Spinal cord (tissue), 10 donors: ENCODE data around the gene DYNC2H1. TPM values are rescaled to one million over a fixed set of nuclear protein-coding genes. Genes with fewer than 3 reads are reported as not detected.

ENCODE experiments used
- DNase-seq, 6 donors: peaks; one replicate each; pipeline versions ENCODE4 v3.0.0 to v3.0.0-alpha.2; 2013 to 2015; ENCODE audit warnings: low spot score in 6 of 6, low read depth in 4 of 6
- H3K27ac ChIP-seq: one replicate; pipeline ENCODE4 v1.5.1; 2013; ENCODE audit warnings: low read depth, low read length, control low read depth
- H3K27me3 ChIP-seq: one replicate; pipeline ENCODE4 v1.6.1; 2013; ENCODE audit warnings: low read length; ENCODE audit not compliant: control insufficient read depth, insufficient read depth
- H3K36me3 ChIP-seq: one replicate; pipeline ENCODE4 v1.6.1; 2013; ENCODE audit warnings: low read length; ENCODE audit not compliant: control insufficient read depth, insufficient read depth
- H3K4me1 ChIP-seq: one replicate; pipeline ENCODE4 v1.6.1; 2013; ENCODE audit warnings: low read length; ENCODE audit not compliant: control insufficient read depth, insufficient read depth
- H3K4me3 ChIP-seq: one replicate; pipeline ENCODE4 v1.5.1; 2013; ENCODE audit warnings: low read depth, low read length, control low read depth
- H3K9me3 ChIP-seq: one replicate; pipeline ENCODE4 v1.6.1; 2013; ENCODE audit warnings: low read length; ENCODE audit not compliant: control insufficient read depth, insufficient read depth
- WGBS: methylation state at CpG from one replicate; pipeline ENCODE4 v1.1.5; 2013; ENCODE audit warnings: missing lambda C conversion rate; ENCODE audit not compliant: insufficient coverage; 5-methylcytosine and 5-hydroxymethylcytosine counted together
- polyA plus RNA-seq, 2 donors: library from polyadenylated mRNA; unstranded; fragments of 120-200 nt; gene quantifications; one replicate each; pipeline ENCODE4 v1.2.1, GENCODE V29; 2013; ENCODE audit not compliant: insufficient read length in 2 of 2
- total RNA-seq, 2 donors: library from RNA; depleted of rRNA in 1 of 2; stranded (reverse); fragments of 120-200 nt in 1 of 2; fragments of >200 nt in 1 of 2; gene quantifications; one replicate each; pipeline versions ENCODE4 v1.2.3 to v1.2.4, GENCODE V29; 2013 to 2014
- donor health status: healthy.

The DYNC2H1 gene
- total and polyA plus RNA-seq, 4 donors, result 33.3 to 80.7 (median 42.5) TPM

DNA sequence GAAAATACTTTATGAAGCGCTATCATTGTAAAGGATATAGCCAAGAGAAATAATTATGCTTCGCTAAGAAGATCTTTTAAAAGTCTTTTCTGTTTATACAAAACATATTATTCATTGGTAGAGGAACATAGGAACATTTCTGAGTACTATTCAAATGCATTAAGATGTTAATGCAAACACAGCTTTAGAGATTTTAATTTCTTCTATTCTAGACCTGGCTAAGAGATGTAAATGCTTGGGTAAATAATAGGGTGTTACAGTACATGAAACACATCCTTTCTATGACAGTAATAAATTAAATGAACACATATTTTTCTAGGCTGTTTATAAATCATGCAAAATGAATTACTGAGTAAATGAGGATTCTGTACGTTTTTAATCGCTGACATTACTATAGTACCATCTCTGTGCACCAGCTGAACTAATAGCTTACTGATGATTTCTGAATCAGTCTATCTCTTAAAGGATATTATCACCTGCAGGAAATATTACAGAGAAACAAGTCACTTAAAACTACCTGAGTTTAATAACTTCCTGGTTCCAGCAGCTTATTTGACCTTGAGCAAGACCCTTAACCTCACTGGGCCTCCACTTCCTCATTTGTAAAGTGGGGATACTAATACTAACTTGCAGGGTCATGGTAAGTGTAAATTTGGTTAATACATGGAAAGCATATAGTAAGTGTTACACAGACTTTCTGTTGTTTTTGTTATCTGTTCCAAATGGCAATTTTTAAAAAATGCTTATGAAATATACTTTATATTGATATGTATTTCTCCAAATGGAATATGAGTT lies 344.9 kb downstream of the DYNC2H1 start:
- no peaks in the 10 kb centered on the region for H3K27me3 ChIP-seq

DNA sequence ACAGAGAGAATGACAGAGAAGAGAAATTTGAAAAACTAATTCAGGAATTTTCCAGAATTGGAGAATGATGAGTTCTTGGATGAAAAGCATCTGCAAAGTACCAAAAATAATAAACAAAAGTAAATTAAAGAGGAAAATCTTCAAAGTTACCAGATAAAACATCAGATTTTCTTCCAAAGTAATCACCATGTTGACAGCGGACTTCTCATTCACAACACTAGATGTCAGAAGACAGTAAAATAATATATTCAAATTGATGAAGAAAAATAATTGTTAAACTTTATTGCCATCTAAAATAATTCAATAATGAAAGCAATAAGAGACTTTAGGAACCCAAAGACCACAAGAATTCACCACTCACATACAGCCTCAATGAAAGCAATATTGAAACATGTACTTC lies 355.2 kb downstream of the DYNC2H1 start:
- Histone ChIP-seq H3K36me3 (no peaks in the 10 kb centered on the region), H3K27ac (no peak overlapping the region), H3K9me3 (no peaks in the 10 kb centered on the region), H3K4me3 (no peak overlapping the region), H3K27me3 (no peaks in the 10 kb centered on the region), H3K4me1 (no peaks in the 10 kb centered on the region)
- WGBS, result no CpG with 5 or more reads among the region's 1 CpG
- DNase-seq, result no peak

More for the DNA sequence above, 344.9 kb downstream of the DYNC2H1 start:
- Histone ChIP-seq H3K27ac (no peak overlapping the region), H3K36me3 (no peaks in the 10 kb centered on the region), H3K4me3 (no peak overlapping the region), H3K4me1 (no peaks in the 10 kb centered on the region), H3K9me3 (no peaks in the 10 kb centered on the region)
- WGBS, result no CpG with 5 or more reads among the region's 4 CpGs
- DNase-seq, result no peak

DNA sequence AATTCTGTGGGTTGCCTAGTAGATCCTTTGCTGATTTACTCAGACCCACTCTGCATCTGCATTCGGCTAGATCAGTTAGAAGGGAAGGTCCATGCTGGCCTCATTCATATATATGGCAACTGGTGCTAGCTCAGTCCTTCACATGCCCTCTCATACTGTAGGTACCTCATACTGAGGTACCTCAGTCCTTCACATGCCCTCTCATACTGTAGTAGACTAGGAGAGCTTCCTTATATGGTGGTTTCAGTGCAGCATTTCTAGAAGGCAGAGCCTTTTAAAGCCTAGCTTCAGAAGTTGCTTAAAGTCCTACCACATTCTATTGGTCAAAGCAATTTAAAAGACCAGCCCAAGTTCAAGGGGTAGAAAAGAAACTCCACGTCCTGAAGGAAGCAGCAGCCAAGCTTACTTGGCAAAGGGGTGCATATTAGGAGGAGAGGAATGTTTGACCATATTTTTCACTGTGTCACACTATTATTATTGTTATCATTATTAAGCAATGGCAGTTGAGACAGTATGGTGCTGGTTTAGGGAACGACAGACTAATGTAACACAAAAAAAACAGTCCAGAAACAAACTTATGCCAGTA lies 356.4 kb downstream of the DYNC2H1 start:
- H3K36me3 ChIP-seq, result no peaks in the 10 kb centered on the region
- WGBS, result no CpG with 5 or more reads among the region's 3 CpGs

DNA sequence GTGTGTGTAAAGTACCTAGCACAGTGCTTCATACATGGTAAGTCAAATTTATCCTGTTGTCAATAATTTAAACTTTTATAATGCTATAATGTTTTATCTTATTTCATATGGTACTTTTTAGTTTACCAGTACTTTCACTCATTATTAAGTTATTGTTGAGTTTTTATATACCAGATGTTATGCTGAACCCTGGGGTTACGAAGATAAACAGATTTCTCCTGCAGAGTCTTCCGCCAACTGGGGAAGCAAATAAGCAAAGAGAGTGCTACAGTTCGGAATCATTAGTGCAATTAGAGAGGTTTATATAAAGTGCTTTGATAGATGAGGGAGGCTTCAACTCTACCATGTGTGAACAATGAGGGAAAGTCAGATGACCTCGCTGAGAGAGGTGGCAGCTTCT lies 362.3 kb downstream of the DYNC2H1 start:
- Histone ChIP-seq H3K4me3 (no peak overlapping the region), H3K36me3 (no peaks in the 10 kb centered on the region), H3K27ac (no peak overlapping the region), H3K4me1 (no peaks in the 10 kb centered on the region), H3K9me3 (no peaks in the 10 kb centered on the region), H3K27me3 (no peaks in the 10 kb centered on the region)
- 95% methylated on average over 2 of the region's 4 CpGs for WGBS
- DNase-seq, result no peak

More for the DNA sequence above, 356.4 kb downstream of the DYNC2H1 start:
- Histone ChIP-seq H3K9me3 (no peaks in the 10 kb centered on the region), H3K4me3 (no peak overlapping the region), H3K27ac (no peak overlapping the region), H3K27me3 (no peaks in the 10 kb centered on the region), H3K4me1 (no peaks in the 10 kb centered on the region)
- no peak for DNase-seq

DNA sequence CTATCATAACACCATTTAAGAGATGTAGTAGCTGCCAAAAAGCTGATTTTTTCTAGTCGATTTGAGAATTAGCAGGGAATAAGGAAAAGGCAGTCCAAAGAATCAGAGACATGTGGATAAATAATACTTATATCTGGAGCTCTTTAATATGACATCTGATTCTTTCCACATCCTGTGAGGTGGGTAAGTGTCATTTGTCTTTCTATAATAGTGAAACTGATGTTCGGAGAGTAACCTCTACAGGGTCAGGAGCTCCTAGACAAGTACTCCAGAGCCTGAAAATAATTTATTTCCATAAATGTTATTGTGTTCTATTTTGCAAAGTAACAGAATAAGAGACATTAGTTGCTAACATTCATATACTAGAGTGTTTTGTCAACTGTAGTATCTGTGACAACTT lies 367.6 kb downstream of the DYNC2H1 start:
- Histone ChIP-seq H3K4me1 (no peaks in the 10 kb centered on the region), H3K4me3 (no peak overlapping the region), H3K9me3 (no peaks in the 10 kb centered on the region), H3K27me3 (no peaks in the 10 kb centered on the region), H3K36me3 (no peaks in the 10 kb centered on the region), H3K27ac (no peak overlapping the region)
- WGBS, result no CpG with 5 or more reads among the region's 2 CpGs
- no peak for DNase-seq

DNA sequence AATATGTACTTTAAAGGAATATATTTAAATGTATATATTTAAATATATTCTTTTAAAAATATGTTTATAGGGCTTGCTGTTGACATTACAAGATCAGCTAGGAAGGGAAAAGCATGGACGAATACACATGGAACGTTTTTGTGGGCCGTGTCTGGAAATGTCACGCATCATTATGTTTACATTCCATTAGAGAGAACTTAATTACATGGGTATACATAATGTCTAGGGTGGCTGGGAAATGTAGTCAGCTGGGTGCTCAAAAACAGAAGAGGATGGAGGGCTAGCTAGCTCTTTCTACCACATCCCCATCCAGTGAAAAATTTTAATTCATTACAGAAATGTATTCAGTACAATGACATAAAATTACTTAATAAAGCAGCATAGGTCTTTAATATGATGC lies 371.2 kb downstream of the DYNC2H1 start:
- no peaks in the 10 kb centered on the region for H3K9me3 ChIP-seq
- H3K27me3 ChIP-seq, result no peaks in the 10 kb centered on the region
- 60% methylated on average over 1 of the region's 4 CpGs for WGBS
- no peaks in the 10 kb centered on the region for H3K36me3 ChIP-seq
- no peaks in the 10 kb centered on the region for H3K4me1 ChIP-seq
- no peak overlapping the region for H3K27ac ChIP-seq
- no peak overlapping the region for H3K4me3 ChIP-seq
- peak in 1 of 6 donors; percentile 83 for DNase-seq

DNA sequence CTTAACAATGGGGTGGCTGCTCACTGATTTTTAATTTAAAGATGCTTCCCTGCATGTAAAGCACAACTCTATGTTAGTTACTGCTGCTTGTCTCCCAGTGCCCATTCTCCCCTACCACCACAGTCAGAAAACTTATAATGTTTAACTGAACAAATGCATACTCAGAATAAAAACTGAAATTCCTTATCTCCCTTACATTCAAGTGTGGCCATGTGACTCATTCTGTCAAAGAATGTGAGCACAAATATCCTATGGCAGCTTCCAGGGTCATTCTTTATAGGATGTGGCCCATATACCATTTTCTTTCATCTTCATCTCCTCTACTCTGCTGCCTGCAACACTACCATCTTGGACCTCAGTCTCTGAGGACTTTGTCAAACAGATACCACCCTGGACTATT lies 374.8 kb downstream of the DYNC2H1 start:
- H3K27ac ChIP-seq, result no peak overlapping the region
- no peaks in the 10 kb centered on the region for H3K9me3 ChIP-seq
- no peak for DNase-seq
- H3K4me3 ChIP-seq, result no peak overlapping the region
- H3K36me3 ChIP-seq, result no peaks in the 10 kb centered on the region
- no peaks in the 10 kb centered on the region for H3K27me3 ChIP-seq
- H3K4me1 ChIP-seq, result no peaks in the 10 kb centered on the region

DNA sequence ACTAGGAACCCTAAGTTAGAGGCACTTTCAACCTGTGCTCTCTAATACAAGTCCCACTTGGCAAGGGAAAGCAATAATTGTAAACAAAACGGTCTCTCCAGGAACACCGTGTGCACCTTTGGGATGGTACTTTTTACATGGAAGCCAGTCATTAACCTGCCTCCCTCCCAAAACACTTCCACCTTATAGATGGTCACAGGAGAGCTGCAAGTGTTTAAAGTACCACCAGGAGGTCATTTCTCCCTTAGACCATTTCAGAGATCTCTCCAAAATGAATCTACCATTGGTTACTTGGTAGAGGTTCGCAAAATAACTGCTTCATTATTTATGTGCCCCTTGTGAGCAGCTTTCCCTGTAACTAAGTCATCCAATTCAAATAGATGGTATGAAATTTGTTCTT lies 375.3 kb downstream of the DYNC2H1 start:
- H3K4me3 ChIP-seq, result no peak overlapping the region
- H3K27me3 ChIP-seq, result no peaks in the 10 kb centered on the region
- no peaks in the 10 kb centered on the region for H3K4me1 ChIP-seq
- H3K9me3 ChIP-seq, result no peaks in the 10 kb centered on the region
- H3K36me3 ChIP-seq, result no peaks in the 10 kb centered on the region
- 100% methylated on average over 1 of the region's 3 CpGs for WGBS
- DNase-seq, result no peak
- H3K27ac ChIP-seq, result no peak overlapping the region

DNA sequence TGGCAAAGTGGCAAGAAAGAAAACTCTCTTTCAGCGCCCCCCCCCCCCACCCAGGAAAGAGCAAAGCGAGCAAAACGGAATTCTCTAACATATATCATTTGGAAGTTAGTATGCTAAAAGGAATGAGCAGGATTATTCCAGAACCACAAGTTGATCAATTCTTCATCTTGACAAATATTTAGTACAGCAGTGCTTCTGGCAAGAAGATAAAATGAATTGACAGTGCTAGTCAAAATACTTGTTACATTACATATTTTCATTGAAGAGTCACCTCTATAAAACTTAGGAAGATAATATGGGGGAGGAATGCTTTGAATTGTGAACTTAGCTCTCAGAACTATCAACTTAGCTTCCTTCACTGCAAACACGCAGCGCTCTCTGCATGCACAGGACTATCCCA lies 377.4 kb downstream of the DYNC2H1 start:
- no peak overlapping the region for H3K4me3 ChIP-seq
- H3K36me3 ChIP-seq, result no peaks in the 10 kb centered on the region
- H3K27me3 ChIP-seq, result no peaks in the 10 kb centered on the region
- H3K27ac ChIP-seq, result no peak overlapping the region
- no peaks in the 10 kb centered on the region for H3K9me3 ChIP-seq
- H3K4me1 ChIP-seq, result no peaks in the 10 kb centered on the region
- no peak for DNase-seq
- WGBS, result no CpG with 5 or more reads among the region's 5 CpGs

DNA sequence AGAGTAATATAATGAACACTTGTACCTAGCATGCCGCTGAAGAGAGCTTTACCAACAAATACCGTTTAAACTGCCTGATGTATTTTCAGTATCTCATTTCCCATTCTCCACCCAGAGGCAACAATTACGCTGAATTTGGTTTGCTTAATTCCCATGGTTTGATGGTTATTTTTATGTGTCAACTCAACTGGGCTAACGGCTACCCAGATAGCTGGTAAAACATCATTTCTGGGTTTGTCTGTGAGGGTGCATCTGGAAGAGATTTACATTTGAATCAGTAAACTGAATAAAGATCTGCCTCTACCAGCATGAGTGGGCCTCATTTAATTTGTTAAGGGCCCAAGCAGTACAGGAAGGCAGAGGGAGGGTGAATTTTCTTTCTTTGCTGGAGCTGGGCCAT lies 377.9 kb downstream of the DYNC2H1 start:
- H3K27me3 ChIP-seq, result no peaks in the 10 kb centered on the region
- no peak overlapping the region for H3K27ac ChIP-seq
- no peaks in the 10 kb centered on the region for H3K4me1 ChIP-seq
- H3K4me3 ChIP-seq, result no peak overlapping the region
- DNase-seq, result no peak
- no peaks in the 10 kb centered on the region for H3K36me3 ChIP-seq
- no peaks in the 10 kb centered on the region for H3K9me3 ChIP-seq
- WGBS, result 71% methylated on average over 1 of the region's 4 CpGs
